Heart left ventricle (tissue), 16 donors: Measurements from ENCODE around the gene PRDM16. TPM values are rescaled to one million over a fixed set of nuclear protein-coding genes. Genes with fewer than 3 reads are reported as not detected.

Experiments
- ATAC-seq, 4 donors: fragments of 200-7000 bp; cut with Tn5 transposase; one replicate each; pipeline ENCODE4 v1.9.1; 2020 to 2022; ENCODE audit warnings: moderate library complexity in 4 of 4, mild to moderate bottlenecking in 3 of 4, moderate number of reproducible peaks in 1 of 4
- DNase-seq, 5 donors: peaks; one replicate each; pipeline ENCODE4 v3.0.0-alpha.2; 2020
- H3K27ac ChIP-seq, 12 donors: fragments of 200-600 bp; sonication (generic) in 4 of 12; one replicate each; pipeline versions ENCODE4 v1.5.0 to v1.8.0; 2016 to 2022; ENCODE audit warnings: mild to moderate bottlenecking in 2 of 12
- H3K27me3 ChIP-seq, 9 donors: fragments of 200-600 bp; sonication (generic) in 2 of 9; one replicate each; pipeline versions ENCODE4 v1.5.1 to v1.8.0; 2016 to 2022; ENCODE audit warnings: mild to moderate bottlenecking in 3 of 9
- H3K36me3 ChIP-seq, 9 donors: fragments of 200-600 bp; sonication (generic) in 2 of 9; one replicate each; pipeline versions ENCODE4 v1.5.0 to v1.8.0; 2018 to 2022; ENCODE audit warnings: mild to moderate bottlenecking in 2 of 9
- H3K4me1 ChIP-seq, 12 donors: fragments of 200-600 bp; sonication (generic) in 4 of 12; one replicate each; pipeline versions ENCODE4 v1.5.0 to v1.8.0; 2016 to 2022; ENCODE audit warnings: mild to moderate bottlenecking in 3 of 12
- H3K4me3 ChIP-seq, 12 donors: fragments of 200-600 bp; sonication (generic) in 4 of 12; one replicate each; pipeline versions ENCODE4 v1.5.0 to v1.8.0; 2017 to 2022; ENCODE audit warnings: mild to moderate bottlenecking in 9 of 12, moderate library complexity in 4 of 12
- H3K9me3 ChIP-seq, 12 donors: fragments of 200-600 bp; sonication (generic) in 4 of 12; one replicate each; pipeline versions ENCODE4 v1.5.0 to v1.8.0; 2016 to 2022; ENCODE audit warnings: mild to moderate bottlenecking in 1 of 12
- CTCF ChIP-seq, 12 donors: fragments of 200-600 bp; sonication (generic) in 4 of 12; IDR thresholded peaks; one replicate each; pipeline versions ENCODE4 v1.5.0 to v1.8.0; 2018 to 2022; ENCODE audit warnings: antibody characterized with exemption in 12 of 12, mild to moderate bottlenecking in 5 of 12
- POLR2A ChIP-seq, 2 donors: fragments of 450-650 bp; IDR thresholded peaks; one replicate each; pipeline ENCODE4 v1.6.1; 2017; ENCODE audit warnings: antibody characterized with exemption in 2 of 2, mild to moderate bottlenecking in 2 of 2, moderate library complexity in 2 of 2
- WGBS, 4 donors: extraction: QIAGEN DNeasy Blood & Tissue Kit in 2 of 4; methylation state at CpG; one replicate each; pipeline versions ENCODE4 v1.1.5 to v1.1.7; 2013 to 2018; 5-methylcytosine and 5-hydroxymethylcytosine counted together
- intact Hi-C, 10 donors: fragments of 100-400 bp; cut with DNase I; formaldehyde crosslinking; loops; one replicate each; pipeline versions ENCODE4 v1.11.1 to v1.14.2; 2022
- polyA plus RNA-seq, 2 donors: library from polyadenylated mRNA; stranded (reverse); fragments of 200-250 nt; gene quantifications; one replicate each; pipeline ENCODE4 v1.2.3, GENCODE V29; 2013
- total RNA-seq, 9 donors: library from RNA; depleted of rRNA in 2 of 9; stranded (reverse); fragments of >200 nt in 2 of 9; fragmentation: NEBNext Ultra II Directional in 3 of 9; extraction: Animal tissue kit (Norgen Biotek cat#: 25700) in 3 of 9; gene quantifications; one replicate each; pipeline versions ENCODE4 v1.1.0 to v1.2.4, GENCODE V29; 2016 to 2023
- donor health status: ischemic (EF 13 %, LVEDD 7.1; RV severe dilation, severe dysfunction).
- donor health status: healthy with polysubstance abuse.
- donor health status: DM: no; HTN: yes; CAD: no.
- donor health status: DM: no; HTN: no; CAD: no.
- donor health status: ischemic (EF 25% LVEDD 6.9; RV normal size, moderate dysfunction).
- donor health status: ischemic (EF 25% LVEDD 5.7; RV mildly dilated, moderate dysfunction).
- donor health status: healthy.
- donor health status: DM: yes; HTN: yes; CAD: no.
- donor health status: ischemic (EF 35%, LVEDD 5.7; RV mildly dilated, moderate dysfunction).
- donor health status: nonischemic (EF 11% LVEDD 7.7; RV severe dilation, severe dysfunction).
- donor health status: DM: yes; HTN: yes; CAD: no.
- donor health status: PGD.
- donor health status: ischemic (EF 29% LVEDD 5.4; RV normal size, mild dysfunction).
- donor health status: nonischemic (EF 23%, LVEDD 6.1; RV moderate dilation, normal function).

The PRDM16 gene
- total and polyA plus RNA-seq, 11 donors, result 6.0 to 22.7 (median 14.0) TPM

GRCh38 chr1:3035563-3036446, 33.2 kb upstream of the PRDM16 start:
- H3K4me1 ChIP-seq, result no peaks in the 10 kb centered on the region
- DNase-seq (peak in 2 of 5 donors; percentile 11 to 47), ATAC-seq (no peak)
- 71 to 78% (median 73%) methylated on average over 18 to 19 of the region's 19 CpGs for WGBS, 4 donors
- no peak overlapping the region for H3K4me3 ChIP-seq
- intact Hi-C loops, result no loop called here
- H3K36me3 ChIP-seq, result no peaks in the 10 kb centered on the region
- H3K27ac ChIP-seq, result no peak overlapping the region
- peaks cover 0 to 38% (median 0%) of the 10 kb centered on the region in 9 donors for H3K27me3 ChIP-seq
- TF ChIP-seq CTCF (IDR thresholded peaks at IDR 0.05), result no peak
- no peak for TF ChIP-seq POLR2A (IDR thresholded peaks at IDR 0.05)
- no peaks in the 10 kb centered on the region for H3K9me3 ChIP-seq

DNA sequence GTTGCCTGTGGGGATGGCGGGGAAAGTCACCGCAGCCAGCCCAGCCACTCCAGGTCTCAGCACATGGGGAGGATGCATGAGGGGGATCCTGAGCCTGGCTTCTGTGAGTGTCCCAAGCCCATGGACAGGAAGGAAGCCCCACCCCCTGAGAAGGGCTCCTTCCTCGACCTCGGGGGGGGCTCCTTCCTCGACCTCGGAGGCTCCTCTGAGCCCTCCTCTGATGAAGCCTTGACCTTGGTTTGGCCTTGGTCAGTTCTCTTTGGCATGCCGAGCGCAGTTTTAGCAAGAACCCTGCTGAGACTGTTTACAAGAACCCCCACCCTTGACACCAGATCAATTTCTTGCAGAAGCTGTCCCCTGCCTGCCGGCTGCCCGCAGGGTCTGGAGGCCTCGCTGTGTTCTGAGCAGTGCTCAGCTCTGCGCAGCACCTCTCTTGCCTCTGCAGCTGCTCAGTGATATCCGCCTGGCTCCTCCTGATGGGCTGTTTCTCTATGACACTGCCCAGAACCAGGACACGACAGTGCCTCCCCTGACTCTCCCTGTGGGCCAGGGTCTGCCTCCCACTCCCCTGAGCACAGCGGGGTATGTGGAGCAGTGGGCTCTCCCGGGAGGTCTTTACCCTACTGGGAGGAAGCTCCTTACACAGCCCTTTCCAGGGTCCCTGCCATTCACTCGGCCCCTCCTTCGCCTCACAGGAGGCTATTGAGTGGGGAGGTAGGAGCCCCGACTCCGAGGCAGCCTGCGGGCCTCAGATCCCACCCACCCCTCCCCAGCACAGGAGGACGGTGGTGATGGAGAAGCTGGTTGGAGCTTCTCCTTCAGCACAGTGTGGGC, 32.3 kb upstream of the PRDM16 start:
- H3K4me1 ChIP-seq, result no peaks in the 10 kb centered on the region
- H3K36me3 ChIP-seq, result no peaks in the 10 kb centered on the region
- DNase-seq (peak in 2 of 5 donors; percentile 7 to 19), ATAC-seq (no peak)
- TF ChIP-seq POLR2A (IDR thresholded peaks at IDR 0.05) (no peak), CTCF (IDR thresholded peaks at IDR 0.05) (no peak)
- H3K27ac ChIP-seq, result no peak overlapping the region
- H3K9me3 ChIP-seq, result no peaks in the 10 kb centered on the region
- WGBS, 4 donors, result 52 to 57% (median 53%) methylated on average over 20 to 22 of the region's 22 CpGs
- intact Hi-C loops, result no loop called here
- H3K4me3 ChIP-seq, result no peak overlapping the region
- H3K27me3 ChIP-seq, result peaks cover 0 to 32% (median 0%) of the 10 kb centered on the region in 9 donors

DNA sequence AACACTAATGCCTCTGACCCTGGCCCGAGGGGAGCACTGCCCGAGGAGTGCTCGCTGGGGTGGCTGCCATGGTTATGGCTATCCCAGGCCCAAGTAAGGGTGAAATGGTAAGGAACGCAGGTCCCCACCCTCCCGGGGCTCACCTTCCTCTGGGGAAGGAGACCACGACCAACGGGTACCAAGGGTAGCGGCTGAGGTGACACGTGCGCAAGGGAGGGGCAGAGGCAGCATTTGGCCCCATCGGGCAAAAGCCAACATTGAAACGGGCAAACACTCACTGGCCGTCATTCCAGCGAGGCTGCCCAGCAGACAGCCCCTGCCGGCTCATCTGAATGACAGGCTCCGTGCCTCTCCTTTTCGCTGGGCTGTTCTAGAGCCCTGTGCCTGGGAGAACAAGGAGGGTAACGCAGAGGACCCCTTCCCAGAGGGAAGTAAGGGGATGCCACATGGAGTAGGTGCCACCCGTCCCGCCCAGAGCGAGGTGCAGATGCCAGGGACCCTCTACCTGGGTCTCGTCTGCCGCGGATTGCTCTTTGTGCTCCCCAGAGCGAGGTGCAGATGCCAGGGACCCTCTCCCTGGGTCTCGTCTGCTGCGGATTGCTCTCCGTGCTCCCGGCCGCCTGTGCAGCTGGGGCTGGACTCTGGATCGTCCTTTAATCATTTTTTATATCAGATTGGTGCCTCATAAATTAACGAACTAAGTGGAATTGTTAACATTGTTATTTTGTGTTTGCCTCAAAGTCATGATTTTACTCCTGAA, 31.5 kb upstream of the PRDM16 start:
- Histone ChIP-seq H3K36me3 (no peaks in the 10 kb centered on the region), H3K4me3 (no peak overlapping the region), H3K4me1 (no peaks in the 10 kb centered on the region), H3K27me3 (peaks cover 0 to 28% (median 0%) of the 10 kb centered on the region in 9 donors), H3K27ac (no peak overlapping the region), H3K9me3 (no peaks in the 10 kb centered on the region)
- intact Hi-C loops, result no loop called here
- no peak for TF ChIP-seq CTCF (IDR thresholded peaks at IDR 0.05)
- no peak for TF ChIP-seq POLR2A (IDR thresholded peaks at IDR 0.05)
- DNase-seq (peak in 2 of 5 donors; percentile 15 to 44), ATAC-seq (no peak)
- WGBS, 4 donors, result 84 to 91% (median 88%) methylated on average over 25 to 32 of the region's 32 CpGs
